ENCODE data around the gene SHANK1.
A peak's percentile ranks its signal among the peaks of the same experiment; 100 is the strongest.

SHANK1 gene

DNA sequence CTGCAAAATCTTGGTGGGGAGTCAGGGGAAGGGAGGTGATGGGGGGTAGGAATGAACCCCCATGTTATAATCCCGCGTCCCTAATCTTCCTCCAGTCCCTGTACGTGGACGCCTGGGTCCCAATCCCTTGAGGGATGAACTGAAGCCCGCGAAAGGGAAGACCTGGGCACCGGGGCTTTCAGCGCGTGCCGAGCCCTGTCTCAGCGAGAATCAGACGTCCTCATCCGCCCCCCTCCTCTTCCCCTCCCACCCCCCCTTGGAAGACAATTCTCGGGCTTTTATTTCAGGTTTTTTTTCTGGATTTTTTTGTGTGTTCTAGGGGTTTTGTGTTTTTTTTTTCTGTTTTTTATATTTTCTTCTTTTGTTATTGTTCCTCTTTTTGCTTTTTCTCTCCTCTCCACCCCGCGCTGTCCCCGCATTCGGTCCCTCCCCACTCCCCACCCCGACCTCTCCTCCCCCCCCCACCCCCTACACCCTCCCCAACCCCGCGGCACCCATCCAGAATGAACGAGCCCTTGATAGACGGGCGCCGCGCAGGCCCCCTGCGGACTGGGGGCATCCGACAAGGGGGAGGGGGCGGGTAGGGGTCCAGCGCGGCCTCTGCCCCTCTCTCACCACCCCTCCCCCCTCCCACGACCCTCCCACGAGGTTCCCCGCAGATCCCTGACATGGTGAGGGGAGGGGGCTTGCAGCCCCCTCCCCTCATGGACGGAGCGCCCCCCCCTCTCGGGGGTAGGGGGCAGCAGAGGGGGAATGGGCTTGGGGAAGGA is 60.1 kb downstream of the SHANK1 start:
- no peak for DNase-seq (ENCODE audit: low read depth in 2 of 2)

DNA sequence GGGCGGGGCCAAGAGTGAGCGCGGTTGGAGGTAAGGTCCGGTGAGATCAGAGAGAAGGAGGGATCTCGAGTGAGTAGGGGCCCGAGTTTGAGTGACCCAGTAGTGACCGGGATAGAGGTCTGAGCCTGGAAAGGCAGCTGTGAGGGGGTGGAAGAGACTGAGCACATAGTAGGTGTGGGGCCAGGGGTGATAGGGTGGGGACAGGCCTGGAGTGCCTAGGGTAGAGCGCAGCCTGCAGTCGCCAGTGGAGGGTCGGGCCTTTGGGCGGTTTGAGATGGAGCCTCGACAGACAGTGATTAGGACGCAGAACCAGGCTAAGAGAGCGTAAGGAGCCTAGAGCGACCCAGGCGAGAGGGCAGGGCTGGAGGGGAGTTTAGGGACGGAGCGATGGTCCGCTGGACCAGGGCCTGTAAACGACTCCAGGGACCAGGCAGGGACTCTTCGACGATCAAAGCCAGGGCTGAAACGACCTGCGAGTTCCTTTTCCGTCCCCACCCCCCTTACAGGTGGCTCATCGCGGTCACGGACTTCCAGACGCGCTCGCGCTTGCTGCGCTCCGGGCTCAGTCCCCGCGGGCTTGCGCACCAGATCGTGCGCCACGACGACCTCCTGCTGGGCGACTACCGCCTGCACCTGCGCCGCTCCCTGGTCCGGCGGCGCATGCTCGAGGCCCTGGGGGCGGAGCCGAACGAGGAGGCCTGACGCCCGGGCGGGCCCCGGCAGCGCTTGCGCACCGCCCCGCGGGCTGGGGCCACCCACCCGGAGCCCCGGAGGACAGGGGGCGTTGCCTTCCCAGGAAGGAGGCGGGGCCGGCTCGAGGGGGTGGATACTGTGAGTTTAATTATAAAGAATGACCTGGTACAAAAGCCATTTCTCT is 60.9 kb downstream of the SHANK1 start:
- peak; percentile 15 to 66 for DNase-seq (ENCODE audit: low read depth in 2 of 2)

DNA sequence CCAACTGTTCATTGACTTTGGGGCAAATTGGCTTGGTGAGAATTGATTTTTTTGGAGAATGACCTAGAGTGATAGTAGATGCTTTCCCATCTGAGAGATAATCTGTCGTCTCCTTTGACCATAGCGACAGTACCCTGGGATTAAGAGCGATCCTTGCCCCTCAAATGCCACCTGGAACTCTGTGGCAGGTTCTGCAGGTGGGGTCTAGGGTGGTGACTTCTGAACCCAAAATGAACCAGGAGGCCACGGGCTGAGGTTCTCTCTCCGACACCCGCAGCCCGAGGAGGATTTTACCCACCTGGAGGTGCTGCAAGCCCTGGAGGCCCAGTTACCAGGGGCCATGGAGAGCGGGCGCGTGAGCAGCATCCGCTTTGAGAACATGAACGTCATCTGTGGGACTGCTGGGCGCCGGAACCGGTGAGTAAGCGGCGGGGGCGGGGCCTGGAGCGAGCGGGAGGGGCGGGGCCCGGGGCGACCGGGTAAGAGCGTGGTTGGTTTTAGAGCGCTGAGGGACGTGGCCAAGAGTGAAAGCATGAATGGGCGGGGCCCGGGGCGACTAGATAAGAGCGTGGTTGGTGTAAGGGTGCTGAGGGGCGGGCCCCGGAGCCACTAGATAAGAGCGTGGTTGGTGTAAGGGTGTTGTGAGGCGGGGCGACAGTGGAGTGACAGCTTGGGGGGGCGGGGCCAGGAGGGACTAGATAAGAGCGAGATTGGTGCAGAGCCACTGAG is 61.7 kb downstream of the SHANK1 start:
- DNase-seq (ENCODE audit: low read depth in 2 of 2): peak; percentile 71 to 85

DNA sequence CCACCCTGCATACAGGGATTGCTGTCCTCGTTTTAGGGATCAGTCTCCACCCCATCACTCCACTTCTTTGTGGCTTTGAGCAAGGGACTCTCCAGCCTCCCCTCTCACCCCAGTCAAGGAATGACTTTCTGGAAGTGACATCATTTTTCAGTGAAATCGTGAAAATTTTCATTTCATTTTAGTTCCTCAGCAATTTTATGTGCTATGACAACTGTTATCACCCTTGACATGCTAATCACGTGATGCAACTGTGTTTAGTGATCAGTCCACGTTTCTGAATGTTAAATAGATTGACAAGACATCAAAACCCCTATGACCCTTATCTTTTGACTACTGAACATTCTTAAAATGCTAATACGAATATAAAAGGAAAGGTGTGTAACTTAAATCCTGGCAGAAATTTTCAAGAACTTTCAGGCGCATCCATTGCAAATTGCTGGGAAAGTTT is 62.4 kb downstream of the SHANK1 start:
- no peak for DNase-seq (ENCODE audit: low read depth in 2 of 2)

DNA sequence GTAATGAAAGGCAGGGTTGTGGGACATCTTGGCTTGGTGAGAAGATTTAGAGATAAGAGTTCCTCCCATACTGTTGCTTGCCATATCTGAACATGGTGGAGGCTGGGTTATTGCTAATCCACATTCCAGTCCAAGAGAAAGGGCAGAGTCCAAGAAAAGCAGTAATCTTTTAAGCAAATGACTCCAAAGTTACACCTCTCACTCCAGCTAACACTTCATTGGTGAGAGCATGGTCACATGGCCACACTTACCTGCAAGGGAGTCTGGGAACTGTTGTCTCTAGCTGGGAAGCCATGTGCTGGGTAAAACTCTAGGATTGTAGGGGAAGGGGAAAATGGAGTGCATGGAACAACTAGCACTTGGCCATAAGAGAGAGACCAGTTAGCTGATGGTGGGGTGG is 64.7 kb downstream of the SHANK1 start:
- DNase-seq (ENCODE audit: low read depth in 2 of 2): no peak

DNA sequence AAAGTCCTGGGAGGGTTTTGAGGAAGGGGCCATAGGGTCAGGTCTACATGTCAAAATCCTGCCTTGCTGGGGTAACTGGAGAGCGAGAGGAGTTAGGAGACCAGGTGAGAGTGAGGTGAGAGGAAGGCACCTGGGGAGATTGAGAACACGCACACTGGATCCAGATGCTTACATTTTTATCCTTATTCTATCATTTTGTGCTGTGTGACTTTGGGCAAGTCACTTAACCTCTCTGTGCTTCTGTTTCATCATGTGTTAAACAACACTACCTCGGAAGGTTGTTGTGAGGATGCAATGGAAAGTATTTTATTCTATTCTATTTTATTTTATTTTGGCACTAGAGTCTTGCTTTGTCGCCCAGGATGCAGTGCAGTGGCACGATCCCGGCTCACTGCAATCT is 66.9 kb downstream of the SHANK1 start:
- DNase-seq (ENCODE audit: low read depth in 2 of 2): no peak

DNA sequence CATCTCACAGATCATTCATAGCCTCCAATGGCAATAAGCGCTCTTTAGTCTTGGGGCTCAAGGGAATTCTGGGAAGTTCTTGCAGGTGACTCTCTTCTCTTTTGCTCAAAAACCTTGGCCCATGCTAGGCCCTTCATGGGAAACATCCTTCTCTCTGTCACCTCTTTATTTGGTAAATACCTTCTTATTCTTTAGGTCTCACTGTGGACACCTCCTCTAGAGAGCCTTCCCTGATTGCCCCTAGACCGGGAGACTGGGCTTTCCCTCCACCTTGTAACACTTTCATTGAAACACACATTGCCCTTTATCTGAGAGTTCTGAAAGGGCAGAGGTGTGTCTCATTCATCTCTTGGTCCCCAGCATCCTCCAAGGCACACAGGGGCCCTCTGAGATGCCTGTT is 68.4 kb downstream of the SHANK1 start:
- DNase-seq (ENCODE audit: low read depth in 2 of 2): no peak

DNA sequence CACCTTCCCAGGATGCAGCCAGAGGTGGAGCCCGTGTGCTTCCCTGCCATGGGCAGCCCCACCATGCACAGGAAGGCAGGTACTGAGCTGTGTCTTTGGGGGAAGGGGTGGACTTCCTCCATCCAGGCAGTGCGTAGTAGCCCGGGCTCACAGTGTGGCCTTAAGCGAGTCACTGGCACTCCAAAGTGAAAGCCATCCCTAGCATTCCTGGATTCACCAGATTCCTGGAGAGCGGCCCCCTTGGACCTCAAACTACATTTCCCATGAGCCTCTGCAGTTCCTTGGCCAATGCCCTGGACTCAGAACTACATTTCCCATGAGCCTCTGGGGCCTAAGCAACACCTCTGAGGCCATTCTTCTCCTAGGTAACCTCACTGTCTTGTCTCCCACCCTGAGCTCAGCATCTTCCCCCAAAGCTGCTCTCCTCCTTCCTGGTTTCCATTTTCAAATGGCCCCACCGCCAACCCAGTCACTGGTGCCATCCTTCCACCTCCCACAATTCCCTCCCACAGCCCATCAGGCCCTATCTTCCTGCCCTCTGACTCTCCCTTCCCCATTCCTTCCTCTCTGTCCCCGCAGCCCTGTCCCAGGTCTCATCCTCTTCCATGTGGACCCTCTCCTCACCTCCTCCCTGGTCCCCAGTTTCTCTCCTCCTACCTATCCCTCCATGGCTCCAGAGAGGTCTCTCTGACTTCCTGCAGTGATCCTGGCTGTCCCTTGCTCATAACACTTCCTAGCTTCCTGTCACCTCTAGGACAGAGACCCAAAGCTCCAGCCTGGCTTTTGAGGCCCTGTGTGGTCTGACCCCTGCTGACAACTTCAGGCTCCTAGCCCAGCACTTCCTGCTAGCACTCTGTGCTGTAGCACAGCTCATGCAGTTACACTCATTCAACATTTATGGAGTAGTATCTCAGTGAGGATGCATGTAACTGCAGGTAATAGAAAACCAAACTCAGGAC is 69.9 kb downstream of the SHANK1 start, which contains the start of gene C19orf81:
Gene C19orf81 (plus strand): TSS at position 13 of the 959 bp plus-strand sequence. CDS start 0 bp downstream, at position 13.
- no peak for DNase-seq (ENCODE audit: low read depth in 2 of 2)

DNA sequence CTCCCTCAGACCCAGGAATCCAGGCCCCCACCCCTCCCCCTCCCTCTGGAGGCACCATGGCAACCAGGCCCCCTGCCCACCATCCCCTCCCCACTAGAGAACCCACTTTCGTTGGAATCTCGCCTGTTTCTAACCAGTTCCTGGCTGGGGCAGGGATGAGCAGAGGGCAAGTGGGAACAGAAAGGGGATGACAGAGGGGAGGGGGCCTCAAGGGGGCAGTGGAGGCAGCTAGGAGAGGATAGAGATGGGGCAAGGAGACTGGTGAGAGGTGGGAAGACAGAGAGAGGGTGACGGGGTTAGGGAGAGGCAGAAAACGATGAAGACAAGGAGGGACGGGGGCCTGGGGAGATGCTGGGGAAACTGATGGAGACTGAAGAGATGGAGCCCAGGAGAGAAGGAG is 70.9 kb downstream of the SHANK1 start:
- no peak for DNase-seq (ENCODE audit: low read depth in 2 of 2)

DNA sequence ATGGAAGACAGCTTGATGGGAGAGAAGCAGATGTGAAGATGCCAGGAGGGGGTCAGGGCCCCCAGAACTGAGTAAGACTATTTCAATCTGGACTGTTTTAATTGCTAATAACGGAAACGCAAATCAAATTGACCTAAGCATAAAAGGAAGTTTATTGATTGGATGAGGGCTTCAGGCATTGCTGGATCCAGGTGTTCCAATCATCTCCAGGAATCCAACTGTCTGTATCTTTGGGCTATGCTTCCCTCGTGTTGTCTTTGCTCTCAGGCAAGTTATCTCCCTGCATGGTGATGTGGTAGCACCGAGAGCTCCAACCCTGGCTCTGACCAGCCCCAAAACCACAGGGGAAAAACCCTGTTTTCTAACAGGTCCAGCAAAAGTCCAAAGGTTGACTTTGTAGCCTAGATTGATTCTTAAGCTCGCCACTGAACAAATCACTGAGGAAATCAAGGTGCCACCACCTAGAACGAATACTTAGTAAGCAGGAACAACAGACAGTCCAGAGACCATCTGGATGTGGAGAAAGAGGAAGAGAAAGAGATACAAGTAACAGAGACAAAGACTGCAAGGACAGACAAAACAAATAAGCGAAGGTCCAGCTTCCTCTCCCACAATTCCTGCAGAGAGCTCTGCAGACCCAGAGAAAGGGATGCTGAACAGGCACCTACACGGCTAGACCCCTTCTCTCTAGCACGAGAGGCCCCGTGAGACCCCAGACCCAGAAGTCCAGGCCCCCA is 71.6 kb downstream of the SHANK1 start:
- no peak for DNase-seq (ENCODE audit: low read depth in 2 of 2)

DNA sequence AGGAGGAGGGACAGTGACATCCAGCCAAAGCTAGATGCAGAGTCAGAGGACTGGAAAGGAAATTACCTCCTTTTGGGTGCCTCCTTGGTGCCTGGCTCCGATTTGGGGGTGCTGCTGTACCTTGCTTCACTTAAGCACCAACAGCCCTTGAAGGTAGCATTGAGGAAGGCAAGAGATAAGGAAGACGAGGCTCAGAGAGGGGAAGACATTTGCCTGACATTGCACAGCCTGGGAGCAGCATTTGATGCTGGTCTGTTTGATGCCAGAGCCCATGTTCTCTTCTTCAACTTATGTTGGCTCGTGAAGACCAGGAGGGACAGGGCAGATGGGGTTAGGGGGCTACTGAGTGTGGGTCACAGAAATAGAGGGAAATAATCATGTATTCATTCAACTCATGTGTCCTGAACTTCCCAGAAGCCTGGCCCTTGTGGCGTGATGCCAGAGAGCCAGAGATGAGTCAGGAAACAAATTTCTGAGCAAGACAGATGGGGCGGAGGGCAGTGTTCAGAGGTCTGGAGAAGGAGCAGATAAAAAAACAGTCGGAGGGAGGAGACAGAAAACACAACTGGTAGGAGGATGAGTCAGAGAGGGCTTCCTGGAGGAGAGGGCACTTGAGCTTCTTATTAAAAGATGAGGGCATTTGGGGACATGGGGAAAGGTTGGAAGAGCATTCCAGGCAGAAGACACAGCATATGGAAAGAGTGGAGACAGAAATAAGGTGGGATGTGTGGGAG is 73.4 kb downstream of the SHANK1 start:
- DNase-seq (ENCODE audit: low read depth in 2 of 2): no peak

DNA sequence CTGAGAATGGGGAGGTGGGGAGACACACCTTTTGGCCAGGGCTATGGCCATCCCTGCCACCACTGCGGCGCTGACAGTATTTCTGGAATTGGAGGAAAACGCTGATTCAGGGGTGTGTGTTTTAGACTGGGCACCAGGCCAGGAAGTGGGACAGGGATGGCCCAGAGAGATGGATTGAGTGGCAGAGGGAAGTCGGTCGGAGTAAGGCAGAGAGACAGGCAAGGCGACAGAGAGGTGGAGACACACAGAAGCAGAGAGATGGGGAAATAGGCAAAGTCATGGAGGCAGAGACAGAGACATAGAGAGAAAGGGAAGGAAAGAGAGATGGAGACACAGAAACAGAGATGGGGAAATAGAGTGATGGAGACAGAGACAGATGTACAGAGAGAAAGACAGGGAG is 74.5 kb downstream of the SHANK1 start:
- DNase-seq (ENCODE audit: low read depth in 2 of 2): no peak

DNA sequence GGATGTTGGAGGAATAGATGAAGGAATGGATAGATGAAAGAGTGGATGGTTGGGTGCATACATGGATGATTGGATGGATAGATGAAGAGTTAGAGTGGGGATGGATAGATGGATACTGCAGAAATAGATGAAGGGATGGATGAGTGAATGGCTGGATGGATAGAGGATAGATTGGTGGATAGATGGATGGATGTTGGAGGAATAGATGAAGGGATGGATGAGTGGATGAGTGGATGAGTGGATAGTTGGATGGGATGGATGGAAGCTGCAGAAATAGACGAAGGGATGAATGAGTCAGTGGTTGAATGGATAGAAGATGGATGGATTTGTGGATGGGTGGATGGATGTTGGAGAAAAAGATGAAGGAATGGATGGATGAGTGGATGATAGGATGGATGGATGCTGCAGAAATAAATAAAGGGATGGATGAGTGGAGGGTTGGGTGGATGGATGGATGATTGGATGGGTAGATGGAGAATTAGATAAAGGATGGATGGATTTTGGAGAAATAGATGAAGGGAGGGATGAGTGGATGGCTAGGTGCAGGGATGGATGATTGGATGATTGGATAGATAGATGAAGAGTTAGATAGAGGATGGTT is 75.2 kb downstream of the SHANK1 start:
- DNase-seq (ENCODE audit: low read depth in 2 of 2): no peak

DNA sequence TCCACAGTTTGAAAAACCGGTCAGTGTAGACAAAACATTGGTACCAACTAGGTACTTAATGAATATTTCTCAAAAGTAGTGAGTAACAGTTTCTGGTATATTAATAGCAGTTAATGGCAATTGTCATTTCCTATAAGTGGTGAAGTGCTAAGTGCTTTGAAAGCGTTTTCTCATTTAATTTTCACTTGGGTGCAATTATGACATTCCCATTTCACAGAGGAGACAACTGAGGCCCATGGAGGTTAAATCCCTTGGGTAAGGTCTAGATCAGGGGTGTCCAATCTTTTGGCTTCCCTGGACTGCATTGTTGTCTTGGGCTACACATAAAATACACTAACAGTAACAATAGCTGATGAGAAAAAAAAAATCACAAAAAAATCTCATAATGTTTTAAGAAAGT is 79.2 kb downstream of the SHANK1 start:
- no peak for DNase-seq (ENCODE audit: low read depth in 2 of 2)

DNA sequence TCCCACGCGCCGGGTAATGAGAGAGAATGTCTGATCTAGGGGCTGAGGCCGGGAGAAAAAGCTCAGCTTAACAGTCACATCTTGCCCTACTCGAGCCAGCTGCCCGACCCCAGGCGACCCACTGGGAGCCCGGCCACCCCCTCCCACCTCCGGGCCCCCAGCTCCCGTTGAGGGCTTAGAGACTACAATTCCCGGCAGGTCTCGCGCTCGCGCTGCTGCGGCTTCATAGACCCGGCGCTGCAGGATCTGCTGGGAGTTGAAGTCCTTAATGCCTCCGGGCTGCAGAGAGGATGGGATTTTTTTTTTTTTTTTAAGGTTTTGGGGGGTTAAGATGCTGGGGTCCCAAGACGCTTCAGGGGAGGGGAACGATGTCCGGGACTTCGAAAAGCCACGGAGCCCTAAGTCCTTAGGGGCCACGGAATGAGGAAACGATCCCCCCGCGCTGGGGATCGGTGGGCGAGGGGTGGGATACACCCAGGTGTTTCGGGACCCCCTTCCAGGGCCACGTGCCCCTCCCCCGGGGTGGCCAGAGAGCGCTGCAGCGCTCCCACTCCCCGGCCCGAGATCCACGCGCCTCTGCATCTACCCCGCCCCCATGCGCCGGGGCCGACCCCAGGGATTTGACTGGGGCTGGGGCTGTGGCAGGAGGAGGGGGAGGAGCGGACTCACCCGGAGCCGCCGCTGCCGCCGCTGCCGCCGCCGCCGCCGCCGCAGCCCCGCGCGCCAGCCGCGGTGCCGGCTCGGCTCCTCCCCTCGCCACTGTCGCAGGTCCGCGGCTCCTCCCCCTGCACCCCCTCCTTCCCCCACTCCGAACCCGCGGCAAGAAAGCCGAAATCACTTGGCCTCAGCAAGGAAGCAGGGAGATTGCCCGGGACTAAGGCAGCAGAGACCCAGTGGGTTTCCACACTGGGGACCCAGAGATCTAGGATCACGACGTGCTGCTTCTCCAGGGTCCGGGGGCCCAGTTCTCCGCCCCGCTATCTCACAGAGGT is 80.2 kb downstream of the SHANK1 start, which contains the start of gene SYT3:
Gene SYT3 (minus strand): TSS at position 761 of the 992 bp plus-strand sequence. CDS start 2,470 bp downstream, outside the sequence.
- peak in 1 of 2 experiments; percentile 19 for DNase-seq (ENCODE audit: low read depth in 2 of 2)

DNA sequence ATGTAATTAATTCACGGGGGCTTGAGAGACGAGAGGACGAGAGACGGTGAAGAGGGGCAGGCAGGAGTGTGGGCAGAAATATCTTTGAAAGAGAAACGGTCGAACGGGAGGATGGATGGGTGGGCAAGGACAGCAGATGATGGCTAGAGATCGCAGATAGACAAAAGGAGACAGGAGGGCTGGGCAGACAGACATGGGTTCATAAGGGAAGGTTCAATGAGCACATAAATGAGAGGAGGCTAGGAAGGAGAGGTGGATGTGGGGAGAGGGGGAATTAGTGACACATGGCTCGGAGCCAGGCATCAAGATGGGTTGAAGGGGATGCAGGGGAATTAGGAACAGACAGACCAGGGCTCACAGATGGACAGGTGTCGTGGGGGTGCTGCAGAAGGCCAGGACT is 81.0 kb downstream of the SHANK1 start:
- no peak for DNase-seq (ENCODE audit: low read depth in 2 of 2)

DNA sequence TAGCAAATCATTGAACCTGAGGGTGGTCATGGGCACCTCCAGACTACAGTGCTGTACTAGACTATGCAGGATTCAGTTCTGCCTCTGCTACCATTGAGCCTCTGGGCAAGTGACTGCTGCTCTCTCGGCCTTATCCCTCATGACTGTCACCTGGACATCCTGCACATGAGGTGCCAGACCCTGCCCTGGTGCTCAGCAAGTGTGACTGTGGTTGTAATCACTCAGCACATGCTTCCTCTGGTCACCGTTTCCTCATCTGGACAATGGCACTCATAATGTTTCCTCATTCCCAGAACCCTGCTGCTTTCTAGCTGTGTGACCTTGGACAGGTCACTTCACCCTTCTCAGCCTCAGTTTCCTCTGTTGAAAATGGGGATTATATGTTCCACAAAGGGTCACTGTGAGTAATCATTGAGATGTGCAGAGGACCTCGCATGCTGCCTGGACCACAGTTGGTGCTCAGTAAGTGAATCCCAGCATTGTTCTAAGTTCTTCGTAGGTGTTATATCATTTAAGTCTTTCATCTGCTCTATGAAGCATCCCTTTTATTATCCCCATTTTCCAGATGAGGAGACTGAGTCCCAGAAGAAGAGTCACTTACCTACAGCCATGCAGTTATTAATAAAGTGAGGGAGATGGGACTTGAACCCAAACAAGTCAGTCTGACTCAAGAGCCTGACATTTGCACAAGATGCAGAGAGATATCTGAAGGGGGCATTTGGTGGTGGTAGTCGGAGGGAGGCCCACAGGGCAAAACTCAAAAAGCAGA is 83.1 kb downstream of the SHANK1 start:
- no peak for DNase-seq (ENCODE audit: low read depth in 2 of 2)
